Spleen (tissue), 11 donors: ENCODE measurements around the gene ONECUT3. TPM values are rescaled to one million over a fixed set of nuclear protein-coding genes. Genes with fewer than 3 reads are reported as not detected.

Experiments
- DNase-seq: peaks from one replicate; pipeline ENCODE4 v3.0.0-alpha.2; 2020
- H3K27ac ChIP-seq, 8 donors: fragments of 200-600 bp; sonication (generic) in 7 of 8; 1 replicate in 4 of 8; 2 replicates in 4 of 8; pipeline versions ENCODE4 v1.5.0 to v1.8.0; 2016 to 2021; ENCODE audit warnings: inconsistent platforms in 4 of 8, mild to moderate bottlenecking in 4 of 8, moderate library complexity in 1 of 8
- H3K27me3 ChIP-seq, 7 donors: fragments of 200-600 bp; sonication (generic) in 6 of 7; replicated peaks in 1 of 7; 1 replicate in 4 of 7; 2 replicates in 3 of 7; pipeline versions ENCODE4 v1.5.0 to v1.8.0; 2016 to 2021; ENCODE audit warnings: inconsistent platforms in 3 of 7, mild to moderate bottlenecking in 1 of 7
- H3K36me3 ChIP-seq, 6 donors: fragments of 200-600 bp; sonication (generic) in 5 of 6; 1 replicate in 4 of 6; 2 replicates in 2 of 6; pipeline versions ENCODE4 v1.5.0 to v1.8.0; 2016 to 2021; ENCODE audit warnings: inconsistent platforms in 2 of 6
- H3K4me1 ChIP-seq, 6 donors: fragments of 200-600 bp; sonication (generic) in 5 of 6; 1 replicate in 3 of 6; 2 replicates in 3 of 6; pipeline versions ENCODE4 v1.5.0 to v1.8.0; 2016 to 2021; ENCODE audit warnings: inconsistent platforms in 3 of 6
- H3K4me3 ChIP-seq, 8 donors: fragments of 200-600 bp; sonication (generic) in 7 of 8; 1 replicate in 4 of 8; 2 replicates in 4 of 8; pipeline versions ENCODE4 v1.5.0 to v1.8.0; 2016 to 2021; ENCODE audit warnings: inconsistent platforms in 4 of 8, mild to moderate bottlenecking in 4 of 8, moderate library complexity in 2 of 8
- H3K9me3 ChIP-seq, 8 donors: fragments of 200-600 bp; sonication (generic) in 7 of 8; 1 replicate in 4 of 8; 2 replicates in 4 of 8; pipeline versions ENCODE4 v1.5.0 to v1.8.0; 2016 to 2021; ENCODE audit warnings: inconsistent platforms in 4 of 8
- CTCF ChIP-seq, 11 experiments: fragments of 200-600 bp in 7 of 11; fragments of 450-650 bp in 4 of 11; sonication (generic) in 4 of 11; IDR thresholded peaks in 8 of 11; conservative IDR thresholded peaks in 3 of 11; 1 replicate in 7 of 11; 2 replicates in 4 of 11; pipeline versions ENCODE4 v1.4.0 to v1.8.0; 2016 to 2021; ENCODE audit warnings: antibody characterized with exemption in 11 of 11, inconsistent platforms in 4 of 11, mild to moderate bottlenecking in 1 of 11
- POLR2A ChIP-seq, 3 donors: fragments of 450-650 bp; IDR thresholded peaks; one replicate each; pipeline ENCODE4 v1.5.1; 2017; ENCODE audit warnings: antibody characterized with exemption in 3 of 3, mild to moderate bottlenecking in 1 of 3
- POLR2AphosphoS5 ChIP-seq, 3 donors: sonication (generic); formaldehyde crosslinking; IDR thresholded peaks; one replicate each; pipeline ENCODE4 v1.5.1; 2017; ENCODE audit warnings: antibody characterized with exemption in 3 of 3
- WGBS, 5 donors: extraction: QIAGEN DNeasy Blood & Tissue Kit in 3 of 5; methylation state at CpG; one replicate each; pipeline versions ENCODE4 v1.1.5 to v1.1.7; 2013 to 2018; 5-methylcytosine and 5-hydroxymethylcytosine counted together
- intact Hi-C: fragments of 100-400 bp; cut with DNase I; formaldehyde crosslinking; loops from one replicate; pipeline ENCODE4 v1.15.0; 2023; ENCODE audit warnings: low total_unique reads
- polyA plus RNA-seq, 3 donors: library from polyadenylated mRNA; stranded (reverse); fragments of 200-250 nt; gene quantifications; one replicate each; pipeline ENCODE4 v1.2.1, GENCODE V29; 2013
- total RNA-seq, 7 donors: library from RNA; depleted of rRNA in 3 of 7; stranded (reverse); fragments of >200 nt in 3 of 7; fragmentation: NEBNext Ultra II Directional in 4 of 7; extraction: Animal tissue kit (Norgen Biotek cat#: 25700) in 4 of 7; gene quantifications; one replicate each; pipeline versions ENCODE4 v1.1.0 to v1.2.1, GENCODE V29; 2016 to 2021
- donor health status: healthy with polysubstance abuse.
- donor health status: DM: no; HTN: no; CAD: no; lungs with moderate emphysema.
- donor health status: DM: no; HTN: no; CAD: no.
- donor health status: Bipolar disorder and iron deficiency.
- donor health status: healthy.
- donor health status: DM: no; HTN: no; CAD: no.
- donor health status: DM: yes; HTN: yes; CAD: no.

Gene ONECUT3
- total and polyA plus RNA-seq, 10 donors = not detected

GRCh38 chr19:1752009-1752756 is 1.1 kb upstream of the ONECUT3 start:
- Histone ChIP-seq H3K27ac (no peak overlapping the region), H3K9me3 (no peaks in the 10 kb centered on the region), H3K36me3 (no peaks in the 10 kb centered on the region), H3K27me3 (peaks cover 39 to 96% (median 89%) of the 10 kb centered on the region in 7 donors), H3K4me1 (peaks cover 19 to 86% (median 59%) of the 10 kb centered on the region in 6 donors), H3K4me3 (no peak overlapping the region)
- TF ChIP-seq POLR2AphosphoS5 (IDR thresholded peaks at IDR 0.05) (no peak), CTCF (IDR thresholded peaks at IDR 0.05 in 8 of 11, conservative IDR thresholded peaks at IDR 0.05 in 3 of 11) (no peak), POLR2A (IDR thresholded peaks at IDR 0.05) (no peak)
- WGBS, 5 donors = 2 to 7% (median 4%) methylated on average over 14 to 16 of the region's 16 CpGs
- DNase-seq = no peak
- intact Hi-C loops = no loop called here

- Histone ChIP-seq H3K9me3 (no peaks in the 10 kb centered on the region), H3K4me3 (peak overlapping the region in 1 of 8 donors; percentile 19), H3K27me3 (peaks cover 32 to 96% (median 91%) of the 10 kb centered on the region in 7 donors), H3K36me3 (no peaks in the 10 kb centered on the region), H3K27ac (no peak overlapping the region), H3K4me1 (peaks cover 7 to 82% (median 52%) of the 10 kb centered on the region in 6 donors)
- intact Hi-C loops = no loop called here
- no peak for DNase-seq
- no peak for TF ChIP-seq POLR2A (IDR thresholded peaks at IDR 0.05)
- no peak for TF ChIP-seq CTCF (IDR thresholded peaks at IDR 0.05 in 8 of 11, conservative IDR thresholded peaks at IDR 0.05 in 3 of 11)
- TF ChIP-seq POLR2AphosphoS5 (IDR thresholded peaks at IDR 0.05) = no peak
- WGBS, 5 donors = 0 to 6% (median 2%) methylated on average over 24 to 105 of the region's 105 CpGs
Observed at GRCh38 chr19:1754018-1754635, 821 bp downstream of the ONECUT3 start.

GRCh38 chr19:1754636-1755466 is 1.5 kb downstream of the ONECUT3 start:
- TF ChIP-seq CTCF (IDR thresholded peaks at IDR 0.05 in 8 of 11, conservative IDR thresholded peaks at IDR 0.05 in 3 of 11) (peak in 1 of 11 experiments; percentile 13), POLR2AphosphoS5 (IDR thresholded peaks at IDR 0.05) (no peak)
- Histone ChIP-seq H3K27me3 (peaks cover 25 to 96% (median 91%) of the 10 kb centered on the region in 7 donors), H3K4me1 (peaks cover 2 to 74% (median 45%) of the 10 kb centered on the region in 6 donors), H3K4me3 (peak overlapping the region in 1 of 8 donors; percentile 9), H3K36me3 (no peaks in the 10 kb centered on the region), H3K27ac (no peak overlapping the region), H3K9me3 (no peaks in the 10 kb centered on the region)
- intact Hi-C loops = no loop called here
- no peak for DNase-seq
- 2 to 6% (median 3%) methylated on average over 23 to 80 of the region's 80 CpGs for WGBS, 5 donors
